H1 (cell line): Measurements from ENCODE around the gene RHOT1.

Source experiments
- ATF2 ChIP-seq: IDR thresholded peaks from 2 replicates; pipeline ENCODE4 v1.6.1; 2012; ENCODE audit warnings: low read length, inconsistent platforms
- EZH2 ChIP-seq: fragments of 200-600 bp; sonication (generic); IDR thresholded peaks from 2 replicates; pipeline ENCODE4 v1.7.1; 2012; ENCODE audit warnings: low read depth, mild to moderate bottlenecking, moderate library complexity, low read length, inconsistent platforms; ENCODE audit not compliant: severe bottlenecking
- HDAC6 ChIP-seq: IDR thresholded peaks from one replicate; pipeline ENCODE4 v1.7.1; 2012; ENCODE audit warnings: low read depth, mild to moderate bottlenecking, inconsistent platforms, low read length, moderate library complexity
- MAX ChIP-seq: IDR thresholded peaks from 2 replicates; pipeline ENCODE4 v1.6.1; 2012; ENCODE audit warnings: inconsistent platforms
- POLR2AphosphoS5 ChIP-seq: IDR thresholded peaks from 2 replicates; pipeline ENCODE4 v1.6.1; 2011; ENCODE audit warnings: low read depth, low read length
- RFX5 ChIP-seq: IDR thresholded peaks from 2 replicates; pipeline ENCODE4 v1.6.1; 2011; ENCODE audit warnings: low read depth, low read length, improper control_type of control experiment, borderline replicate concordance
- SP1 ChIP-seq: IDR thresholded peaks from 2 replicates; pipeline ENCODE4 v1.6.1; 2011; ENCODE audit warnings: low read depth, low read length
- SP4 ChIP-seq: IDR thresholded peaks from 2 replicates; pipeline ENCODE4 v1.6.1; 2012; ENCODE audit warnings: low read length, inconsistent platforms

- TF ChIP-seq MAX = no peak
- TF ChIP-seq EZH2 = no peak
- TF ChIP-seq SP4 = no peak
- TF ChIP-seq ATF2 = no peak
- TF ChIP-seq POLR2AphosphoS5 = no peak
- no peak for TF ChIP-seq RFX5
- no peak for TF ChIP-seq SP1
- TF ChIP-seq HDAC6 = no peak
Measured at GRCh38 chr17:32118835-32119234, 23.5 kb upstream of the RHOT1 start.
